HG02884 (cell line): ENCODE results near the gene PDIA6.
A peak's percentile ranks its signal among the peaks of the same experiment; 100 is the strongest.

Source experiments
- ATAC-seq: cut with Tn5 transposase; IDR thresholded peaks from one replicate; pipeline ENCODE4 v1.9.1; 2021; ENCODE audit warnings: mild to moderate bottlenecking, moderate library complexity; ENCODE audit not compliant: unreplicated experiment

Gene PDIA6

GRCh38 chr2:10812362-10813162 is at the start of gene PDIA6:
Gene PDIA6, minus strand, starts transcription at chr2:10812785. Its CDS starts 89 bp downstream, at chr2:10812696.
- ATAC-seq, result peak; percentile 89

DNA sequence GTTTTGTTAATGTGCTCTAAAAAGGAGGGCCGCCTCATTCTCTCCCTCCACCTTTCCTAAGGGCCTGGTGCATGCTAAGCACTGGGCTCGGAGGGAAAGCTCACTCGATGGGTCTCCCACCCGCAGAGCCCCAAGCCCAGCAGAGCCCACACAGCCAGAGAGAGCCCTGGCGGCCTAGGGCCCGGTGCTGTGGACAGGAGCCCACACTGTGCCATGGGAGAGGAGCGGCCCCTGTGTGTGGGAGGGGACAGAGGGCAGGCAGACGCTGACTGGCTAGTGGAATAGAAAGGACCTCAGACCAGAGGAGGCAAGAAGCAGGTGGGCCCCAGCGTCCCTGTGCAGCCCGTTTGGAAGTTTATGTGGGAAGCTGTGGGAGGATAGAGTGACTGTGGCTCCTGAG is 49.7 kb upstream of the PDIA6 start:
- no peak for ATAC-seq

DNA sequence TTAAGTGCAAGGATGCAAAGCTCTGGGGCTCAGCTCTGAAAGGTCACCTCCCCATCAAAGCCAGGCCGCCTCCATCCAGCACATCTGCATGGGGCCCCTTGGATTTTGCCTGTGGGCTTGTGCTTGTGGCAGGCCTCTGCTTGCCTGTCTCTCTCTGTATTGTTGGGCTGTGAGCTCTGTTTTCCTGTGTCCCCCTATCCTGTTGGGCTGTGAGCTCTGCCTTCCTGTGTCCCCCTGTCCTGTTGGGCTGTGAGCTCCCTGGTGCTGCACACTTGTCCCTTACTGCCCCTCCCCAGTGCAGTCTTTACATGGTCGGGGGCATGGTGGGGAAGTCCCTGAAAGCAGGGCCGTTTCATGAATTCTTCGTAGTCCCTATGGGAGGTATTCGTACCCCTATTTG is 49.2 kb upstream of the PDIA6 start:
- ATAC-seq, result no peak

GRCh38 chr2:10860814-10861325 is 48.3 kb upstream of the PDIA6 start:
- no peak for ATAC-seq

DNA sequence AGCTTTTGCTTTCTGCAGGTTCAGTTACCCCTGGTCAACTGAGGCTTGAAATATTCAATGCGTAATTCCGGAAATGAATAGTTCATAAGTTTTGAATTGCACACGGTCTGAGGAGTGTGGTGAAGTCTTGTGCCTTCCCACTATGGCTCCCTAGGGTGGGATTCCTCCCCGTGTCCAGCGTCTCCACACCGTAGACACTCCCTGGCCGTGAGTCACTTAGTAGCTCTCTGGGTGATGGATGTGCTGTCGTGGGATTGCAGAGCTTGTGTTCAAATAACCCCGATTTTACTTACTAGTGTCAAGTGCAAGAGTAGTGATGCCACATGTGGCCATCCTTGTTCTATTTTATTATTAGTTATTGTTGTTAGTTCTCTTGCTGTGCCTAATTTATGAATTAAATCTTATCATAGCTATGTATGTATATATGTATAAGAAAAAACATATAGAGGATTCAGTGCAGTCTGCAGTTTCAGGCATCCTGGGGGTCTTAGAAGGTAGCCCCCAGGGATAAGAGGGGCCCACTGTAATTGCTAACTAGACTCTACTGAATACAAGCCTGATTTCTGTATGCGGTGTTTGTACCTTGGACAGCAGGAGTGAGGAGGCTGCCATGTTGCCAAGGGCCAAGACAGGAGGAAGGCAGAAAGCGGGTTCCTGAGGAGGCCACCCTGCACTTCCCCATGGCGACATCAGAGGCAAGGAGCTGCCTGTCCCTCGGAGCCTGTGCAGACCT is 47.7 kb upstream of the PDIA6 start:
- ATAC-seq, result no peak

- no peak for ATAC-seq
Observed at GRCh38 chr2:10859278-10859677, 46.7 kb upstream of the PDIA6 start.

GRCh38 chr2:10848541-10848940 is 36.0 kb upstream of the PDIA6 start:
- no peak for ATAC-seq

GRCh38 chr2:10847008-10847407 is 34.4 kb upstream of the PDIA6 start:
- ATAC-seq, result no peak

DNA sequence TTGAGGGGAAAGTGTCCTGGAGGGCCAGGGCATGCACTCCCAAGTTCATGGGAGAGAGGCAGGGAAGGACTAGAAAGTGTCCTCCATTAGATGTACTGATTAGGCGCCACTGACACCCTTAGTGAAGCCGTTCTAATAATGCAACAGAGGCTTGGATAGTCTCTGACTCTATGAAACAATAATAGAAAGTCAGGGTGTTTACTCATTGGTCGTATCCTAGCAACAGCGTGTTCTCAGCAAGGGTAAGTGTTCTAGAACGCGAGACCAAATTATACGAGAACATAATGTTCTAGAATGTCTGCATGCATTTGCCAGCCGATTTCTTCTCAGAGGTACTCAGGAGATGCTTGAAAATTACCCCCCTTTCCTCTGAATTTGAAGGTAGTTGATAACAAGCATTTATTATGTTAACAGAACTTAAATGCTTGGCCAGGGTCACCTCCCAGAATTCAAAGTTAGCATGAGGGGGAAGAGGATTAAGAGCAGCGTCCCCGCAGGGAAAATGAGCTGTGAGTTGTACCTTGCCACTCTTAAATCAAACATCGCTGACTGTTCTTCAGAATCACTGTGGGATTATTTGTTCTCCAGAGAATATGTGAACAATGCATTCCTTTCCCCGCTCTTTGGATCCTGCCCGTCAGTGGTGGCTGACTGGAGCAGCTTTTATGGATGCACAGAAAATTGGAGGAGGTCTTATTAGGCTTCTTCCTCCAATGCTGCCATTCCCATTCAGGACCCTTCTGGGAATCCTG is 33.7 kb upstream of the PDIA6 start:
- no peak for ATAC-seq

GRCh38 chr2:10845640-10846039 is 33.1 kb upstream of the PDIA6 start:
- no peak for ATAC-seq

DNA sequence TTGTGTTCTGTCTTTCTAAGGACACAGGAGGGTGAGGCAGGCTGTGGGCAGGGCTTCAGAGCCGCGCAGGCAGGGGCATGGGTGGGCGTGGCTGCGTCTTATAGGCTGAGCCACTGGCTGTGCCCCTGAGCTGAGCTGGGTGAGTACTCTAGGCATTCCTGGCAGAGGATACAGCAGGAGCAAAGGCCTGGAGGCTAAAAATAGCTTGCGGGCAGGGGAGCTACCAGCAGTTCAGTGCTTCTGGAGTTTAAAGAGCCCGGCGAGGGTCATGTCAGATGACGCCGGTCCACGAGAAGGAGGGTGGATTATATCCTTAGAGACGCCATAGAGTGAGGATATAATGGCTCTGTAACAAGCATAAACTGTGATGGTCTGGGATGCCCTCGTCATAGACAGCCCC is 31.5 kb upstream of the PDIA6 start:
- no peak for ATAC-seq

- ATAC-seq, result no peak
Observed at GRCh38 chr2:10842506-10842905, 29.9 kb upstream of the PDIA6 start.

DNA sequence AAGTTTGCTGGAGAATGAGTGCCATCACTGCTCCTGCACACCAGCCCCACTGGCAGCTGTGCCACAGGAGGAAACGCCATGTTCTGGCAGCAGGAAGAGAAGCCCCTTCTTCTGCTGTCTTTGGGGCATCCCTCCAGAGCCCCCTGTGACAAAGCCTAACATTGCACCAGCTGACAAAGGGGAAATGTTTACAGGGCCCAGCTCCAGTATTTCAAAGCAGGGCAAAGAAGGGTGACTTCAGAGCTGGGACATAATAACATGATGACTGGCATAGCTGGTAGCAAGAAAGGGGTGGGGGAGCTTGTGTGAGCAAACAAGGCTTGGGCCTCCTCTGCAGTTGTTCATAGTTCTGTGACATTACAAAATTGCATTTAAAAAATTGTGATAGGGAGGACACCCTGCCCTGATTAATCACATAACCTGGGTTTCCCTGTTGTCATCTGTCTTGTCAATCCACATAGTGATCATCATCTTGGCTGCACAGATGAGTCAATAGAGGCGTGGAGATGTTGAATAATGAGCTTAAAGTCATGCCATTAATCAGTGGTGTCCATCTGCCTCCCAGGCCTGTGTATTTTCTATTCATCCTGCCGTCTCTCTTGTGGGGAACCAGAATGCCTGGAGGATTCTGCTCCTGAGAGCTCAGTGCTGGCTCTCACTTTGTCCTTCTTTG is 29.1 kb upstream of the PDIA6 start:
- ATAC-seq, result no peak

DNA sequence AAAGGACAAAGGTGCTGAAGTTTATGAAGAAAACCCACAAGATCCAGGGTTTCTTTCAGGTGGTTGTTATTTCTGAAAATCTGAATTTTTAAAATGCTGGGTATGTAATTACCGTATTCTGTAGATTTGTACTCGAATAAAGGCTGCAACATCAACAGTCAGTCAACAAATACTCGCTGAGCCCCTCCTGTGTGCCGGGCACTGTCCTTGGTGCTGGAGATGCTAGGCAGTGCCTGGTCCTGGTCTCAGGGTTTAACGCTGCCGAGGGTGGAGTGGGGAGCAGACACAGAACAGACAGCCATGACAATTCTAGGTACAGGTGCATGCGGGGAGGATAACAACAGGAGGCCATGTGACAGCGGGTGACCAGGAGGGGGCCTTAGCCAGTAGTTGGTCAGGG is 27.2 kb upstream of the PDIA6 start:
- ATAC-seq, result no peak

DNA sequence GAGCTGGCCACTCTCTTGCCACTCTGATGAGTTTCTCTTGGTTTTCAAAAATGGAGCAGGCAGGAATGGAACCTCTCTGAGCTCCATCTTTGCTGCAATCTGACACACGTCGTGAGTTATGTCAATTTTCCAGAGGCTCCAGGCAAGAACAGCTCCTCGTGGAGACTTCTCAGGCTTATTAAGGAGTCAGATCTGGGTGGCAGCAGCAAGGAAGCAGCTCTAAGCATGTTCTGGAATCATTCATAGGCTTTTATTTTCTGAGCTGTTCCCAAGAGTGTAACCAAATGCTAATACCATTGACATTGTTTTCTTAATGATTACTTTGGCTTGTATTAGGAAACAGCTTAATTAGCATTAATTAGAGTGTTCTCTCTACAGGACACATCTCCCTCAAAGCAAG is 26.1 kb upstream of the PDIA6 start:
- ATAC-seq, result no peak

DNA sequence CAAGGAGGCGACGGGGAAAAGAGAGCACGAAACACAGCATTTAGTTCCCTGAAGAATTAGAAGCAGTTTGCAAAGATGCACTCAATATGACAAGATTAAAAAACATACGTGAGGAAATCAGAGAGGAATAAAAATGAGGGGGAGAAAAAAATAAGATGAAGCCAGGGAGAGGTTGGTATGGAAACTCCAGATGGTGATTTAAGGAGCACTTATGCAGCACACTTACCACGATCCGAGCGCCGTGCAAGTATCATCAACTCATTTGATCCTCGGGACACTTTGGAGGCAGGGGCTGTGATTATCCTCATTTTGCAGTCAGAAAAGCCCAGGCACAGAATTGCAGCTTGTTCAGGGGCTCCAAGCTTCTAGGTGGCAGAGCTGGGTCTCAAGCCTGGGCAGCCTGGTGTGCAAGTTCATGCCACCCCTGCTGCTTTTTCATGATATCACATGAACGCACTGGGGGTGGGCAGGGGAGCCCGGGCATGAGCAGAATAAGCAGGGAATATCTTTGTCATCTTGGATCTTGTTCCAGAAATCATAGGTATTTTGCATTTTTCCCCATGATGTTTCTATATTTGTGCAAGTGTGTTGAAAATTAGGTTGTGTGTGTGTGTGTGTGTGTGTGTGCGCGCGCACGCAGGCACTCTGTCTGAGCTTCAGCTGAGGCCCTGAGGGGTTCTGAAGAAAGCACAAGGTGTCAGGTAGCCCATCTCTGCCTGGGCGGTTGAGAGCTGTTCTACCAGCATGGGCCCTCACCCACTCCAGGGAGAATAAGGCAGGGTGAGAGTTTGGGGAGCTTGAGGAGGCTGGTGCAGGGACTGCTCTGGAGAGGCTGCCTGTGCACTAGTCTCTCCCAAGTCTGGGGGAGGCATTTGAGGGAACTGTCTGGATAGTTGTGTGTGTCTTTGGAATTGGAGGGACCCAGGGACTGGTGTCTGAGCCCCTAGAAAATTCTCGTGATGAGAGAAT is 25.0 kb upstream of the PDIA6 start:
- ATAC-seq, result no peak

DNA sequence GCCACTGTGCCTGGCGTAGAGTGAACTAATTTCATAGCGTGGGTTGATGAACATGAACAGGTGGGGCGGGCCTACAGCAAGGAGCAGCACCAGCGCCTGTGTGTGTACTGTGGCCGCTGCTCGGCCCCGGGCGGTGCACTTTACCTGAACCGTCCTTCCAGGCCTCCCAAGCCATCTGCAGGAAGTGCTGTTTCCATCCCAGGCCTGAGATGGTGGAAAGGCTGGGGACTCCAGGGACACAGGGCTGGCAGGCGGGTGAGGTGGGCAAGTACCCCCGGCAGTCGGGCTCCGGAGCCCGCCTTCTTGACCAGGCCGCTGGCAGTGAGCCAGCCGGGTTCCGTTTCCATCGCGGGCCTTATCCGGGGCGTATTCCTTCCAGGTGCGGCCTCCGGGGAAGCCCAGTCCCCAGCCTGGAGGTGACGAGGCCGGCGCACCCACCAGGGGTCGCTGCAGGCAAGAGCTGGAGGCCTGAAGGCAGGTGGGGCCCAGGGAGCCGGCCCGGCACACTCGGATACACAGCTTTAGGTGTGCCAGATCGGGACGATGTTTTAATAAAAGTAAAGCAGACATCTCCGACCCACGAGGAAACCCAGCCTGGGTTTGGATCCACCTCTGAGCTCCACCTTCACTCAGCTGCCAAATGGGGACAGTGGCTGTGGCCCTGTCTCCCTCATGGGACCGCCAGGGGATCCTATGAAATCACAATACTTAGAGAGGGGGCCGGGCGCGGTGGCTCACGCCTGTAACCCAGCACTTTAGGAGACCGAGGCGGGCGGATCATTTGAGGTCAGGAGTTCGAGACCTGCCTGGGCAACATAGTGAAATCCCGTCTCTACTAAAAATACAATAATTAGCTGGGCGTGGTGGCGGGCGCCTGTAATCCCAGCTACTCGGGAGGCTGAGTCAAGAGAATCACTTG is 22.7 kb upstream of the PDIA6 start:
- peak; percentile 69 for ATAC-seq

- no peak for ATAC-seq
Observed at GRCh38 chr2:10834068-10834655, 21.6 kb upstream of the PDIA6 start.
